GM13976 (cell line): ENCODE data around the gene PNKD.

Experiments
- DNase-seq: peaks from one replicate; pipeline ENCODE4 v3.0.0; 2012; ENCODE audit warnings: low spot score
- in situ Hi-C: fragments of 300-500 bp; cut with MboI; formaldehyde crosslinking; loops from one replicate; pipeline ENCODE4 v1.12.0; 2022; ENCODE audit warnings: low sequenced_read_pairs, mixed read lengths, inconsistent platforms; ENCODE audit not compliant: unreplicated experiment
- TF ChIP-seq, protein P1 (sequence below): IDR thresholded peaks from 2 replicates; pipeline ENCODE4 v1.5.1; 2012; ENCODE audit warnings: borderline replicate concordance, mild to moderate bottlenecking; ENCODE audit not compliant: insufficient read depth; ENCODE audit errors: extremely low read depth, missing control alignments, control extremely low read depth

Gene PNKD

GRCh38 chr2:218389333-218390150 lies 119.2 kb downstream of the PNKD start:
- no peak for DNase-seq
- in situ Hi-C loops, result no loop called here
- TF ChIP-seq, protein P1, sequence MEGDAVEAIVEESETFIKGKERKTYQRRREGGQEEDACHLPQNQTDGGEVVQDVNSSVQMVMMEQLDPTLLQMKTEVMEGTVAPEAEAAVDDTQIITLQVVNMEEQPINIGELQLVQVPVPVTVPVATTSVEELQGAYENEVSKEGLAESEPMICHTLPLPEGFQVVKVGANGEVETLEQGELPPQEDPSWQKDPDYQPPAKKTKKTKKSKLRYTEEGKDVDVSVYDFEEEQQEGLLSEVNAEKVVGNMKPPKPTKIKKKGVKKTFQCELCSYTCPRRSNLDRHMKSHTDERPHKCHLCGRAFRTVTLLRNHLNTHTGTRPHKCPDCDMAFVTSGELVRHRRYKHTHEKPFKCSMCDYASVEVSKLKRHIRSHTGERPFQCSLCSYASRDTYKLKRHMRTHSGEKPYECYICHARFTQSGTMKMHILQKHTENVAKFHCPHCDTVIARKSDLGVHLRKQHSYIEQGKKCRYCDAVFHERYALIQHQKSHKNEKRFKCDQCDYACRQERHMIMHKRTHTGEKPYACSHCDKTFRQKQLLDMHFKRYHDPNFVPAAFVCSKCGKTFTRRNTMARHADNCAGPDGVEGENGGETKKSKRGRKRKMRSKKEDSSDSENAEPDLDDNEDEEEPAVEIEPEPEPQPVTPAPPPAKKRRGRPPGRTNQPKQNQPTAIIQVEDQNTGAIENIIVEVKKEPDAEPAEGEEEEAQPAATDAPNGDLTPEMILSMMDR, result no peak

DNA sequence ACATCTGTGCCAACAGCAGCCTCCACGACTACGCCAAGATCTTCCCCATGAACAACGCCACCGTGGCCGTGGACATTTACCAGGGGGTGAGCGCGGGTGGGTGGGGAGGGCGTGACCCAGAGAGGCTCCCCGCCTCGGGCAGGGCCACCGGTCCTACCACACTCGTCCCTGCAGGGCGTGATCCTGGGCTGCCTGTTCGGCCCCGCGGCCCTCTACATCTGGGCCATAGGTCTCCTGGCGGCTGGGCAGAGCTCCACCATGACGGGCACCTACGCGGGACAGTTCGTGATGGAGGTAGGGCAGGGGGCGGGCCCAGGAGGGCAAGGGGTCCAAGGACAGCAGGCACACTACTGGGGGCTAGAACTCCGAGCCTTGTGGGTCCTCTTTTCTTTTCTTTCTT lies 120.9 kb downstream of the PNKD start:
- TF ChIP-seq, protein P1, result no peak
- no peak for DNase-seq
- in situ Hi-C loops, result no loop called here

DNA sequence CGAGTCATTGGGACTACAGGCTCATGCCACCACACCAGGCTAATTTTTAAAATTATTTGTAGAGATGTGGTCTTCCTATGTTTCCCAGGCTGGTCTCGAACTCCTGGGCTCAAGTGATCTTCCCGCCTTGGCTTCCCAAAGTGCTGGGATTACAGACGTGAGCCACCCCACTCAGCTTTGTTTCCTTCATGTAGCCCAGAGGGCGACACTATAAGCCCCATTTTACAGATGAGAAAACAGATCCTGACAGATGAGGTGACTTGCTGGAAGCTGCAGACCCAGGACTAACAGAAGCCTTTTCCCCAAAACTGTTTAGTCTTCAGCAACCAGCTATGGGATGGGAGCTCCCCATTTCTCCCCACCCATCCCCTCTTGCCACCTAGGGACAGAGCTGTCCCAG lies 122.1 kb downstream of the PNKD start:
- in situ Hi-C loops, result no loop called here
- no peak for DNase-seq

DNA sequence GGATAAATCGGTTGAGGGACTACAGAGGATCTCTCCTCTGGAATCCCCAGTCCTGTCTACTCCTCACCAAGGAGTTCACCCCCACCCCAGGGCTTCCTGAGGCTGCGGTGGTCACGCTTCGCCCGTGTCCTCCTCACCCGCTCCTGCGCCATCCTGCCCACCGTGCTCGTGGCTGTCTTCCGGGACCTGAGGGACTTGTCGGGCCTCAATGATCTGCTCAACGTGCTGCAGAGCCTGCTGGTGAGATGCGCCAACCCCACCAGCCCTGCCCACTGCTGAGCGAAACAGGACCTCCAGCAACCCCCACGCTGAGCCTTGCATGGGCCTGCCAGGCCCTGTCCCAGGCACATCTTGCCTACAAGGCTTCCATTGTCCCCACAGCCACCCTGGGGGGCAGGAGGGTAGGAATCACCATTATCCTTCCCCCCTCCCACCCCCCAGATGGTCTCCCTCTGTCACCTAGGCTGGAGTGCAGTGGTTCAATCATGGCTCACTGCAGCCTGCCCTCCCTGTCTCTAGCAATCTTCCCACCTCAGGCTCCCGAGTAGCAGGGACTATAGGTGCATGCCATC lies 122.7 kb downstream of the PNKD start:
- TF ChIP-seq, protein P1, result no peak
- DNase-seq, result peak; percentile 10
- in situ Hi-C loops, result no loop called here

More for the DNA sequence above, 122.1 kb downstream of the PNKD start:
- TF ChIP-seq, protein P1, result no peak

GRCh38 chr2:218393750-218394290 lies 123.5 kb downstream of the PNKD start:
- peak; percentile 16 for DNase-seq
- in situ Hi-C loops, result no loop called here
- TF ChIP-seq, protein P1, result no peak

DNA sequence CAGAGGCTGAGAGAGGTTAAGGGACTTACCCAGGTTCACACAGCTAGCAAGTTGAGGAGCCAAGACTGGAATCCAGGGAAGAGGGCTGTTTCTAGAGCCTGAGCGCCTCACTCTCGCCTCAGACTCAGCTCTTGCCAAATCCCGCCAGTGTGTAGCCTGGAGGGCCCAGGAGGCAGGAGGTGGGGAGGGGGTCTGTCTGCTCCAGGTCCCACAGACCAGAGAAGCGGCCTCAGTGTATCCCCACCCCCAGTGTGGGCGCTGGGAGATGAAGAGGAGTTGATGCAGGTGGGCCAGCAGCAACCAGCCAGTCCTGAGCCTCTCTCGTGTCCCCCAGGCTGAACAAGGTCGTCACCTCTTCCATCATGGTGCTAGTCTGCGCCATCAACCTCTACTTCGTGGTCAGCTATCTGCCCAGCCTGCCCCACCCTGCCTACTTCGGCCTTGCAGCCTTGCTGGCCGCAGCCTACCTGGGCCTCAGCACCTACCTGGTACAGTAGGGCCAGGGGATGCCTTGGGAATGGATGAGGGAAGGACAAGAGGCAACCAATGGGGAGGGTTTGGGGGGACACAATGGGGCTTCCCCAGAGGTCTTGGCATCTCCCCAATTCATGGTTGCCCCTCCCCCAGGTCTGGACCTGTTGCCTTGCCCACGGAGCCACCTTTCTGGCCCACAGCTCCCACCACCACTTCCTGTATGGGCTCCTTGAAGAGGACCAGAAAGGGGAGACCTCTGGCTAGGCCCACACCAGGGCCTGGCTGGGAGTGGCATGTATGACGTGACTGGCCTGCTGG lies 124.2 kb downstream of the PNKD start:
- TF ChIP-seq, protein P1, result no peak
- DNase-seq, result peak; percentile 17
- in situ Hi-C loops, result no loop called here
